GM19035 (cell line): Measurements from ENCODE around the gene CNTN4.

ENCODE experiments used
- ATAC-seq: cut with Tn5 transposase; IDR thresholded peaks from one replicate; pipeline ENCODE4 v1.9.1; 2021; ENCODE audit not compliant: unreplicated experiment

Gene CNTN4

GRCh38 chr3:2390926-2391532 lies 292.4 kb downstream of the CNTN4 start:
- no peak for ATAC-seq

GRCh38 chr3:2391896-2392295 lies 293.2 kb downstream of the CNTN4 start:
- ATAC-seq, result no peak

- ATAC-seq, result no peak
Measured at GRCh38 chr3:2392981-2393380, 294.3 kb downstream of the CNTN4 start.

- ATAC-seq, result no peak
Measured at GRCh38 chr3:2415083-2415482, 316.4 kb downstream of the CNTN4 start.

- ATAC-seq, result no peak
Measured at GRCh38 chr3:2420919-2421318, 322.3 kb downstream of the CNTN4 start.

GRCh38 chr3:2423143-2423542 lies 324.5 kb downstream of the CNTN4 start:
- no peak for ATAC-seq

GRCh38 chr3:2441558-2441957 lies 342.9 kb downstream of the CNTN4 start:
- no peak for ATAC-seq

- no peak for ATAC-seq
Measured at GRCh38 chr3:2446146-2446545, 347.5 kb downstream of the CNTN4 start.

- ATAC-seq, result no peak
Measured at GRCh38 chr3:2452249-2452648, 353.6 kb downstream of the CNTN4 start.

- ATAC-seq, result no peak
Measured at GRCh38 chr3:2454865-2455264, 356.2 kb downstream of the CNTN4 start.

- no peak for ATAC-seq
Measured at GRCh38 chr3:2456788-2457187, 358.1 kb downstream of the CNTN4 start.

- ATAC-seq, result no peak
Measured at GRCh38 chr3:2458816-2459215, 360.1 kb downstream of the CNTN4 start.

- ATAC-seq, result no peak
Measured at GRCh38 chr3:2465842-2466241, 367.2 kb downstream of the CNTN4 start.

GRCh38 chr3:2468816-2469215 lies 370.1 kb downstream of the CNTN4 start:
- no peak for ATAC-seq

- ATAC-seq, result no peak
Measured at GRCh38 chr3:2476996-2477395, 378.3 kb downstream of the CNTN4 start.

GRCh38 chr3:2477620-2478019 lies 379.0 kb downstream of the CNTN4 start:
- no peak for ATAC-seq

GRCh38 chr3:2484162-2485026 lies 385.7 kb downstream of the CNTN4 start:
- ATAC-seq, result no peak

GRCh38 chr3:2485027-2485375 lies 386.3 kb downstream of the CNTN4 start:
- no peak for ATAC-seq

GRCh38 chr3:2495746-2496145 lies 397.1 kb downstream of the CNTN4 start:
- no peak for ATAC-seq

GRCh38 chr3:2504912-2505311 lies 406.2 kb downstream of the CNTN4 start:
- no peak for ATAC-seq

- no peak for ATAC-seq
Measured at GRCh38 chr3:2506776-2507175, 408.1 kb downstream of the CNTN4 start.

GRCh38 chr3:2510591-2511145 lies 412.0 kb downstream of the CNTN4 start:
- no peak for ATAC-seq
